Large intestine (tissue), 3 donors: Measurements from ENCODE around the gene PHLPP1. TPM values are rescaled to one million over a fixed set of nuclear protein-coding genes. Genes with fewer than 3 reads are reported as not detected.

Source experiments
- DNase-seq, 2 donors: peaks; one replicate each; pipeline versions ENCODE4 v3.0.0 to v3.0.0-alpha.2; 2013
- H3K27ac ChIP-seq: one replicate; pipeline ENCODE4 v1.5.1; 2013; ENCODE audit warnings: low read length
- H3K27me3 ChIP-seq: 2 replicates; pipeline ENCODE4 v1.6.1; 2013; ENCODE audit warnings: low read length; ENCODE audit not compliant: control insufficient read depth, insufficient read depth
- H3K36me3 ChIP-seq: 2 replicates; pipeline ENCODE4 v1.6.1; 2013; ENCODE audit warnings: low read length; ENCODE audit not compliant: control insufficient read depth, insufficient read depth
- H3K4me1 ChIP-seq: one replicate; pipeline ENCODE4 v1.6.1; 2013; ENCODE audit warnings: low read length; ENCODE audit not compliant: control insufficient read depth, insufficient read depth
- H3K4me3 ChIP-seq: one replicate; pipeline ENCODE4 v1.5.1; 2013; ENCODE audit warnings: low read length
- H3K9me3 ChIP-seq: one replicate; pipeline ENCODE4 v1.6.1; 2013; ENCODE audit warnings: mild to moderate bottlenecking, low read depth, low read length, moderate library complexity; ENCODE audit not compliant: control insufficient read depth
- WGBS: methylation state at CpG from one replicate; pipeline ENCODE4 v1.1.5; 2013; ENCODE audit warnings: low lambda C conversion rate; ENCODE audit not compliant: insufficient coverage; 5-methylcytosine and 5-hydroxymethylcytosine counted together
- polyA plus RNA-seq: library from polyadenylated mRNA; unstranded; fragments of 120-200 nt; gene quantifications from one replicate; pipeline ENCODE4 v1.2.1, GENCODE V29; 2013

PHLPP1 gene
- polyA plus RNA-seq, 1 donor, result 12.1 TPM

DNA sequence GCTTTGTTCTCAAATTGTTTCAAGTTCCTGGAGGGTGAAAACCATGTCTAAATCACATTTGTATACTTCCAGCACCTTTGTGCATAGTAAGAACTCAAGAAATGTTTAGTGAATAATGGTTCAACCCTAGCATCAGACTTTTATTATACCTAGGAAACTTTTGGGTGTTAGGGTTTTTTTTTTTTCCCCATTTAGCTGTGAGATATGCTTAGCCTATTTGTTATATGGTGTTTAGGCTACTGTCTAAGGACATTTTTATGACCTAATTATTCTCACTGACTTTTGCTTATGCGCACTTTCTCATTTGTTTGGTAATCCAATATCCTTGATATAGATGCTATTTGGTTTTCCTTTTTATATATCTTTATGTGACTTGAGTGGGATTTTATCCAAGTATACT, 164.7 kb downstream of the PHLPP1 start:
- Histone ChIP-seq H3K4me1 (peaks cover 6% of the 10 kb centered on the region), H3K36me3 (peaks cover 2% of the 10 kb centered on the region), H3K9me3 (no peaks in the 10 kb centered on the region), H3K27ac (no peak overlapping the region), H3K27me3 (no peaks in the 10 kb centered on the region), H3K4me3 (no peak overlapping the region)
- WGBS, result 100% methylated on average over 1 of the region's 1 CpG
- DNase-seq, result no peak

DNA sequence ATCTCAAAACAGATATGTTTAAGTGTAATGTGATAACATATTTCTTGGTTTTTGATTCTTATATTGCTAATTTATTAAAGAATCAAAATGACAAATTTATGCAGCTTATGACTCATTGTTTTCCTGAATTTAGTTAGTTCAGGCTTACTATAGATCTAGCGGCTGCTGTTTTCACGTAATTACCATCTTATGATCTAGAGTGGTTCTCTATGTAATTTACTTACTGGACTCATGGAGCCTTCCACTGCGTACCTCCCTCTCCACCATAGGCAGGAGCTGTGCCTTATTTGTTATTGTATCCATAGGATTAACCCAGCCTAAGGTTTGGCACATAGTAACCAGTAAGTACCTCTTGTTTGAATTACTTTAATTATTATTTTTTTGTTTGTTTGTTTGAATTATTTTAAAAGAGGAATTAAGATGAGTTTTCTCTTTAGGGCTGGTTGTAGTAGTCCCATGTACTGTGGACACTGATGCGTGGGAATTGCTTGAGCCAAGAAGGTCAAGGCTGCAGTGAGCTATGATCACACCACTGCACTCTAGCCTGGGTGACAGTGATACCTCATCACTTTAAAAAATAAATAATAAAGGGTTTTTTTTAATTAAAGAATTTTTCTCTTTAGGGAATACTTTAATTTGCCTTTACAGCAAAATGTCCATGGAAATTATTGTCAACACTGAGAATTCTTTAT, 165.5 kb downstream of the PHLPP1 start:
- Histone ChIP-seq H3K36me3 (peaks cover 2% of the 10 kb centered on the region), H3K27ac (no peak overlapping the region), H3K9me3 (no peaks in the 10 kb centered on the region), H3K4me1 (peaks cover 4% of the 10 kb centered on the region), H3K27me3 (no peaks in the 10 kb centered on the region), H3K4me3 (no peak overlapping the region)
- WGBS, result 100% methylated on average over 1 of the region's 4 CpGs
- no peak for DNase-seq

DNA sequence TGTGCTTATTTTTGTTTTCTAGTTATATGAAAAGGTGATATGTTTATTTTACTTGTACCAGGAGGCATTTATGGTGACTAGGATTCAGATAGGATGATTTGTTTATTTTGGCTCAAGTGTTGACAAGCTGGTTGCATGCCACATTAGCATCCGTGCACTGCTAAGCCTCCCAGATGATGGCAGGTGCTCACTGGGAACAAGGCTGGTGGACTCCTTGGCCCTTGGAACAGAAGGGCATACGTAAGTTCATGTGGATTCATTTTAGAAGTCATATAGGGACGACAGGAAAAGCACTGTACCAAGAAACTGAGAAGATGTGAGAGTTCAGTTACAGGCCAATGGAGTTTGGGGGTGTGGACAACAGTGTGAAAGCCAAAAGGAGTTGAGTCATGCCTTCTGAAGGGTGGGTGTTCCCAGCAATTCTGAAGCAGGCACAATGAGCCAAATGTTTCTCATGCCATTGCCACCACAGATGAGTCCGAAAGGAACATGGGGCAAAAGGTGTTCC, 166.2 kb downstream of the PHLPP1 start:
- DNase-seq, result no peak
- H3K4me1 ChIP-seq, result no peaks in the 10 kb centered on the region
- H3K9me3 ChIP-seq, result no peaks in the 10 kb centered on the region
- no CpG with 5 or more reads among the region's 4 CpGs for WGBS
- no peaks in the 10 kb centered on the region for H3K27me3 ChIP-seq
- H3K4me3 ChIP-seq, result no peak overlapping the region
- H3K36me3 ChIP-seq, result peaks cover 2% of the 10 kb centered on the region
- H3K27ac ChIP-seq, result no peak overlapping the region

DNA sequence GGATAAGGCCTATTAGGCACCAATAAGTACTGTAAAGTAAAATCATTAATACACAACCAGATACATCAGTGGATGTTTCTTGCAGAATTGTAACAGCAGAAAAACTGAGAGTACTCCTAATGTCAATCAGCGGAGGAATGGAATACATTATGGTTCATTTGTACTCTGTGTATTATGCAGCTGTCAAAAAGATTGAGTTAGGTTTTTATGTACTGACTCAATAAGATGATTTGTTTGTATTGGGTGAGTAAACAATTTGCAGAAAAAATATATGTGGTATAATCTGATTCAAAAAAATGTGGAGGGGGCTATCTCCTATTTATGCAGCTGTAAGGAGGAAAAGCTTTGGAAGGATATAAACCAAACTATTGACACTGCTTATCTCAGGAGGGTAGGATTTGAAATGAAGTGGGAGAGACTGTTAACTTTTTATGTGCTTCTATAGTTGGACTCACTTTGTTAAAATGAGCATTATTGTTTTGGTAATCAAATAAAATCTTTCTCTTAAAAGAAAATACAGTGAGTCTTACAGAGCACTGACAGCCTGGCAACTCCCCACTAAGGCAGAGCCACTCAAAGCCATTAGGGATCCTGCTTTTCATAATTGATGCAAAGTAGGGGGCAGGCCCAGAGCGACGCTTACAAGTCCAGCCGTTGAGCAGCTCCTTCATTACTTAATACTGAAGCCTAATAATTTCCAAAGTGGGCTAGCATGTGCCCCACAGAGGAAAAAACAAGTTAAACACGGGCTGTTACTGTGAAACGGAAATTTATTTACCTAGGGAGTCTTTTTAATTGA, 168.8 kb downstream of the PHLPP1 start:
- Histone ChIP-seq H3K4me3 (no peak overlapping the region), H3K27me3 (no peaks in the 10 kb centered on the region), H3K4me1 (no peaks in the 10 kb centered on the region), H3K27ac (no peak overlapping the region), H3K9me3 (no peaks in the 10 kb centered on the region), H3K36me3 (peaks cover 2% of the 10 kb centered on the region)
- WGBS, result 91% methylated on average over 2 of the region's 6 CpGs
- no peak for DNase-seq

DNA sequence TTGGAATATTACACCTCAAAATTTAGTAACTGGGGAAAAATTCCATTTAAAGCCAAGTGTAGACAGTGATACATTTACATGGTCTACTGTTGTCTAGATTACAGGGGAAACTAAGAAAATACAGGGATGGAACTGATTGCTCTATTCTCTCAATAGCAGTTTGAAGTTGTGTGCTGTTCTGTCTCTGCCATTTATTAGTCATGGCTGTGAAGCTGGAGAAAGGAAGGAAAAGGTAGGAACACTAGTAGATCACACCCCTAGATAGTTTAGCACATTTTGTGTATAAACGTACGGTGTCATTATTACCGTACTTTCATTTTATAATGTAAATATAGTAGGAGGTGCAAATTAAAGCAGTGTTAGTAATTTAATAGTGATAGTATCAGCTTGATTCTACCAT, 170.5 kb downstream of the PHLPP1 start:
- WGBS, result 89% methylated on average over 3 of the region's 3 CpGs

DNA sequence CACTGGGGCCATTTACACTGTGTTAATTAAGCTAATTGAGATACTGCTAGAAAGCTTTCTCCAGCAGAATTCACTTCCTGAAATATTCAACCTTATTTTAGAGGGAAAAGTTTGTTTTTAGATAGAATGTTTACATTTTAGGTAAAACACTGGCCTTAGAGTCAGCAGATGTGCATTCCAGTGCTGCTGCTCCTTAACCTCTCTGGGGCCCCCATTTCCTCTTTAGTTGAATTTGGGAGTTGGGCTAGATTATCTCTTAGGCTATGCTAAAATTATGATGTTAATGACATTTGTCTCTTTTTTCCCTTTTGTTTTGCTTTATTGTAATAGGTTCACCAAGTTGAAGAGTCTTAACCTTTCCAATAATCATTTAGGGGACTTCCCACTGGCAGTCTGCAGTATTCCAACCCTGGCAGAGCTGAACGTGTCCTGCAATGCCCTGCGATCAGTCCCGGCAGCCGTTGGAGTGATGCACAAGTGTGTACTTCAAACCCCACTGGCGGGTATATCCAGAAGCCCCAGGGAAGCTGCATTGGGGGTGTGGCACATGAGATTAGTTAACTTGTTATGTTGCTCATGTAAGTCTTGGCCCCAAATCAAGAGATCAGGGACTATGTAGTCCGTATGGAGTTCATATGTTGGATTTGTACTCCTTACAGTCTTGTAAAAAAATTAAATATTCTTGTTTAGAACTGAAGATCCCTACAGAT, 179.5 kb downstream of the PHLPP1 start:
- peaks cover 8% of the 10 kb centered on the region for H3K36me3 ChIP-seq
- no peak for DNase-seq
- no peaks in the 10 kb centered on the region for H3K27me3 ChIP-seq
- WGBS, result no CpG with 5 or more reads among the region's 6 CpGs
- no peaks in the 10 kb centered on the region for H3K4me1 ChIP-seq
- no peak overlapping the region for H3K4me3 ChIP-seq
- no peaks in the 10 kb centered on the region for H3K9me3 ChIP-seq
- H3K27ac ChIP-seq, result no peak overlapping the region

More for the DNA sequence above, 170.5 kb downstream of the PHLPP1 start:
- H3K27me3 ChIP-seq, result no peaks in the 10 kb centered on the region
- no peak overlapping the region for H3K4me3 ChIP-seq
- no peak overlapping the region for H3K27ac ChIP-seq
- no peak for DNase-seq
- peaks cover 2% of the 10 kb centered on the region for H3K36me3 ChIP-seq
- H3K9me3 ChIP-seq, result no peaks in the 10 kb centered on the region
- H3K4me1 ChIP-seq, result no peaks in the 10 kb centered on the region

DNA sequence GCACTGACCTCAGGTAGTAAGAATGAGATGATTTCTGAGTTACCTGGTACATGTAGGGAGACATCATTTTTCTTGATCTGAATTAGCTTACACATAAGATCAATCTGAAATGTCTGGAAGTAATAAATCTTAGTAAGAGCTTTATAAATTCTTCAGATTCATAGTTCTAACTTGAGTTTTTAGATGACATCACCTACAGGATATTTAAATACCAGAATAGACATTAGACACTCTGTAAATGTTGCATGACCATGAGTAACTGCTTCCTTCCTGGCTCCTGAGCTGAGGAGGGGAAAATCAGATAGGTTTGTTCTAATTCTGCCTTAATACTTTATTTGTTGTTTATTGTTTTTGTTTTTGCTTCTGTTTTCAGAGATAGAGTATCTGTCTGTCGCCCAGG, 181.8 kb downstream of the PHLPP1 start:
- H3K27ac ChIP-seq, result no peak overlapping the region
- H3K36me3 ChIP-seq, result peaks cover 8% of the 10 kb centered on the region
- H3K9me3 ChIP-seq, result no peaks in the 10 kb centered on the region
- no peaks in the 10 kb centered on the region for H3K4me1 ChIP-seq
- DNase-seq, result no peak
- WGBS, result no CpG with 5 or more reads among the region's 1 CpG
- H3K4me3 ChIP-seq, result no peak overlapping the region
- no peaks in the 10 kb centered on the region for H3K27me3 ChIP-seq

DNA sequence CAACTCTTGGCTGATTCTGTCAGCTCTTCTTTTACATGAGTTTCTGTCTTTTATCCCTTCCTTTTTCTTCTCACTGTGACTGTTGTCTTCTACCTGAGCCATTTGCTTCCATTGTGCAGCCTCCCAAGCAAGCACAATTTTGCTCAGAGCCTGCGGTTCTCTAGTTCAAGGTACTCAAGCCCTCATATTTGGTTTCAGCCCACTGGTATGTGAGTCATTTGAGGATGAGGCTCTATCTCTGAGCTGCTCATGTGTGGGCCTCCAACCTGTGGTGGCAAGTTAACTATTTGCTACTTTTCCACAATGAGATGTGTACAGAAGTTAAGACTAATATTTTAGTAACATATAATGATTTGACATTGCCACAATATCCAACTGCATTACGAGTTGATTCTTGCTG, 183.0 kb downstream of the PHLPP1 start:
- no peaks in the 10 kb centered on the region for H3K9me3 ChIP-seq
- no peaks in the 10 kb centered on the region for H3K27me3 ChIP-seq
- H3K27ac ChIP-seq, result no peak overlapping the region
- WGBS, result 100% methylated on average over 1 of the region's 2 CpGs
- no peaks in the 10 kb centered on the region for H3K4me1 ChIP-seq
- H3K4me3 ChIP-seq, result no peak overlapping the region
- no peak for DNase-seq
- peaks cover 9% of the 10 kb centered on the region for H3K36me3 ChIP-seq

DNA sequence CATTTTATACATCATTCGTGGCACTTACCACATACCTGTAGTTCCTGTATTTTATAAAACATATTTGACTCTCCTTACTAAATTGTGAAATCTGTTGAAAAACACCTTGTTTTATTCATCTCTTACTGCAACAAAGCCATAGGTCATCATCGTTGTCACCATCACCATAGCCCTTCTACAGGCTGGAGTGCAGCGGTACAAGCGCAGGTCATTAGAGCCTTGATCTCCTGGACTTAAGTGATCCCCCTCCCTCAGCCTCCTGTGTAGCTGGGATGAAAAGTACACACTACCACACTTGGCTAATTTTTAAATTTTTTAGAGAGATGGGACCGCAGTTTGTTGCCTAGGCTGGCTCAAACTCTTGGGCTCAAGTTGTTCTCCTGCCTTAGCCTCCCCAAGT, 184.2 kb downstream of the PHLPP1 start:
- no peak overlapping the region for H3K27ac ChIP-seq
- no peaks in the 10 kb centered on the region for H3K9me3 ChIP-seq
- H3K4me3 ChIP-seq, result no peak overlapping the region
- DNase-seq, result no peak
- H3K4me1 ChIP-seq, result peaks cover 2% of the 10 kb centered on the region
- no peaks in the 10 kb centered on the region for H3K27me3 ChIP-seq
- WGBS, result 100% methylated on average over 1 of the region's 5 CpGs
- H3K36me3 ChIP-seq, result peaks cover 12% of the 10 kb centered on the region

DNA sequence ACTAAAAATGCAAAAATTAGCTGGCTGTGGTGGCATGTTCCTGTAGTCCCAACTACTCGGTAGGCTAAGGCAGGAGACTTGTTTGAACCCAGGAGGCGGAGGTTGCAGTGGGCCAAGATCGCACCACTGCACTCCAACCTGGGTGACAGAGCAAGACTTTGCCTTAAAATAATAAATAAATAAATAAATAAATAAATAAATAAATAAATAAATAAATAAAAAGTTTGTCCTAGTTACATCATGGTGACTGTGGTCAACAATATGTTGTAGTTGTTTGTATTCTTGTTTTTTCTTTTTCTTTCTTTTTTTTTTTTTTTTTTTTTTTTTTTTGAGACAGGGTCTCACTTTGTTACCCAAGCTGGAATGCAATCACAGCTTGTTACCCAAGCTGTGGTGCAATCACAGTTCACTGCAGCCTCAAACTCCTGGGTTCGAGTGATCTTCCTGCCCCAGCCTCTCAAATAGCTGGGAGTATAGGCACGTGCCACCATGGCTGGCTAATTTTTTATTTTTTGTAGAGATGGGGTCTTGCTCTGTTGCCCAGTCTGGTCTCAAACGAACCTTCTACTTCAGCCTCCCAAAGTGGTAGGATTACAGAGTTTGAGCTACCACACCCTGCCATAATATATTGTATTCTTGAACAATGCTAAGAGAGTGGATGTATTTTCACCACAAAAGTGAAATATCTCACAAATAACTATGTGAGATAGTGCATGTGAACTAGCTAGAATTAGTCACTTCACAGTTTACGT, 185.0 kb downstream of the PHLPP1 start:
- Histone ChIP-seq H3K36me3 (peaks cover 12% of the 10 kb centered on the region), H3K4me1 (peaks cover 5% of the 10 kb centered on the region), H3K4me3 (no peak overlapping the region), H3K27ac (no peak overlapping the region), H3K27me3 (no peaks in the 10 kb centered on the region), H3K9me3 (no peaks in the 10 kb centered on the region)
- no peak for DNase-seq
- WGBS, result 100% methylated on average over 2 of the region's 7 CpGs
